Measurements from ENCODE around the gene CDKAL1.

Gene CDKAL1

GRCh38 chr6:21277601-21278374, 743.5 kb downstream of the CDKAL1 start:
- peak in 1 of 2 experiments; percentile 11 for DNase-seq

- no peak for DNase-seq
Measured at GRCh38 chr6:21278375-21278745, 744.1 kb downstream of the CDKAL1 start.

GRCh38 chr6:21279619-21280018, 745.4 kb downstream of the CDKAL1 start:
- no peak for DNase-seq

GRCh38 chr6:21281366-21281765, 747.1 kb downstream of the CDKAL1 start:
- DNase-seq, result no peak
